GM12891 (cell line): ENCODE measurements around the gene PPA2.
"Not testable (repeated sequence)": the region's sequence is repeated elsewhere in the genome, so short reads cannot be mapped to it uniquely, and the experiment has no call there.

ENCODE experiments used
- DNase-seq: peaks from one replicate; pipeline ENCODE4 v3.0.0; 2011; ENCODE audit warnings: low spot score; ENCODE audit not compliant: insufficient read length
- FAIRE-seq: peaks from 2 replicates; lab custom pipeline; 2011; peaks lifted over from hg19 to GRCh38; lab: Jason Lieb, UNC
- PAX5 ChIP-seq: IDR thresholded peaks from 2 replicates; pipeline ENCODE4 v1.6.1; 2011; ENCODE audit warnings: low read length, moderate library complexity, mild to moderate bottlenecking; ENCODE audit not compliant: insufficient read depth, severe bottlenecking
- POLR2A ChIP-seq: IDR thresholded peaks from 2 replicates; pipeline ENCODE4 v1.6.1; 2011; ENCODE audit warnings: low read depth, low read length, control low read depth
- POLR2AphosphoS5 ChIP-seq: IDR thresholded peaks from 2 replicates; pipeline ENCODE4 v1.6.1; 2011; ENCODE audit warnings: low read depth, low read length, control low read depth
- POU2F2 ChIP-seq: IDR thresholded peaks from 2 replicates; pipeline ENCODE4 v1.6.1; 2011; ENCODE audit warnings: low read depth, mild to moderate bottlenecking, control low read depth, low read length, moderate library complexity
- SPI1 ChIP-seq: IDR thresholded peaks from 2 replicates; pipeline ENCODE4 v1.6.1; 2011; ENCODE audit warnings: low read depth, low read length, control low read depth
- TAF1 ChIP-seq: IDR thresholded peaks from 2 replicates; pipeline ENCODE4 v1.6.1; 2011; ENCODE audit warnings: low read depth, low read length, control low read depth

The PPA2 gene

DNA sequence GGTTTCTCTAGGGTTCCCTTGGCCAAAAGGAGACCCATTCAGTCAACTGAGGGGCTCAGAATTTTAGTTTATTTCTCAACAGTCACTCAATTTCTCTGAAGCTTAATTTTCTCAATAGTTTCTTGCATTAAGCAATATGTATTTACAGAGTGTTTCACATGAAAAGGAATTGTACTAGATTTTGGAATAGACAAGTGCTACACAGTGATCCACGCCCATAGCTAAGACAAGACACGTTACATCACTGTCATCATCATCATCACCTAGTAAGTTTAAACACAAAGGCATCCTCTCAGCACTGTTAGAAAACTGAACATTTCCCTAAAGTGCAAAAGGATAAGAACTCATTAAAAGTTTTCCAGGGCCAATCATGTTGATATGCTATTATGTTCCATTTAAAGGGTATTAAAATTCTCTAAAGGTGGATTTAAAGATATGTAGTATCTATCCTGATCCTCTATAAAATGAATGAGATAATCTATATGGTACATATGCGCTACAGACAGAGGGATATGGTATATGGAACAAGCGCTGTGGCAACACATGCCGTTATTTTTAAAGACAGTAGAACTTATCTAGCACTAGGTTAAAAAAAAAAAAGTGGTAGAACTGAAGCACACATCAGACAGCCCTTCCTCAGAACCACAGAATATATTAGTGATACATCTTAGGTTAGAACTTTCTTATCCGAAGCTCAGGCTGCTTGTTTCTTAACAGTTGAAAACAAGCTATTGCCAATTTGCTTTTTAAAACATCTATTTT is 12.1 kb downstream of the PPA2 start:
- no peak for DNase-seq
- no peak for FAIRE-seq
- no peak for TF ChIP-seq POLR2AphosphoS5
- TF ChIP-seq PAX5, result no peak
- no peak for TF ChIP-seq POLR2A
- no peak for TF ChIP-seq TAF1
- no peak for TF ChIP-seq POU2F2
- TF ChIP-seq SPI1, result no peak

DNA sequence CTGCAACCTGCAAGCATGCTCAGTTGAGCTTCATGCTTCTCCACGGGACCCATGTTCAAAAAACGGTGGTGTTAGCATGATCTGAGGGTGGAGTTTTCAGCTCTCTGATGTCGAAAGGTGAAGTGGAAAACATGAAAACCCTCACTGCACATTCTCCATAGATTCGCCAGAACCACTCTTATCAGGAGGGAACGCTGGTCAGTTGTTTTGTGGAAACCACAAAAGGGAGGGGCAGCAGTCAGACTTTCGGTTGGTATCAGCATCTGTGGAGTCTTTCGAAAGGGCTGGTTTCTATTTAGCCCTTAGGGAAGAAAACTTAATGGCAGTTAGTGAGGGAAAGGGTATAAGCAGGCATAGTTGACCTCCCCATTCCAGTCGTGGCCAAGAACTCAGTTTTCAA is 12.6 kb downstream of the PPA2 start:
- TF ChIP-seq TAF1 (no peak), POLR2A (no peak), POU2F2 (no peak), SPI1 (no peak), POLR2AphosphoS5 (no peak), PAX5 (no peak)
- no peak for DNase-seq
- FAIRE-seq, result peak; percentile 5

DNA sequence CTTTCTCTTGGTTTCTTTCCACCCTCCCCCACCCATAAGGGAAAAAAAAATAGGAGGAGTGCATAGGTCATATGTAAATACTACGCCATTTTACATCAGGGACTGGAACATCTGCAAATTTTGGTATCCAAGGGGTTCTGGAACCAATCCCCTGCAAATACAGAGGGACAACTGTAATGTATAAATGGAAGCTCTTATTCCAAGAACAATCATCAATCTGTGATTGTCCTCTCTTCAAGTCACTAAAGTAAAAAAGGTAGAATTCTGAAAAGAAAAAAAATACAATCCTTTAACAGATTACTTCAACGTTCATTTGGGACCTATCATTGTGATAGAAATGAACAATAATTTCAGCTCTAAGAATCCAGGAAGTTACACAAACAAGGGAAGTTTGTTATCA is 13.6 kb downstream of the PPA2 start:
- DNase-seq (no peak), FAIRE-seq (no peak)
- TF ChIP-seq POU2F2 (no peak), POLR2A (no peak), PAX5 (no peak), TAF1 (no peak), SPI1 (no peak), POLR2AphosphoS5 (no peak)

DNA sequence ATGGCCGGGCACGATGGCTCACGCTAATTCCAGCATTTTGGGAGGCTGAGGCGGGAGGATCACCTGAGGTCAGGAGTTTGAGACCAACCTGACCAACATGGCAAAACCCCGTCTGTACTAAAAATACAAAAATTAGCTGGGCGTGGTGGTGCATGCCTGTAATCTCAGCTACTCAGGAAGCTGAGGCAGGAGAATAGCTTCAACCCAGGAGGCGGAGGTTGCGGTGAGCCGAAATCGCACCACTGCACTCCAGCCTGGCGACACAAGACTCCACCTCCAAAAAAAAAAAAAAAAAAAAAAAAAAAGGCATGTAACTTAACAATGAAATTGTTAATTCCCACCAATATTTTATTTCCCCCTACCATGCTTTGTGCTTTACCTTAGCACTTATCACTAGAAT is 15.3 kb downstream of the PPA2 start:
- FAIRE-seq, DNase-seq: not testable (repeated sequence)

DNA sequence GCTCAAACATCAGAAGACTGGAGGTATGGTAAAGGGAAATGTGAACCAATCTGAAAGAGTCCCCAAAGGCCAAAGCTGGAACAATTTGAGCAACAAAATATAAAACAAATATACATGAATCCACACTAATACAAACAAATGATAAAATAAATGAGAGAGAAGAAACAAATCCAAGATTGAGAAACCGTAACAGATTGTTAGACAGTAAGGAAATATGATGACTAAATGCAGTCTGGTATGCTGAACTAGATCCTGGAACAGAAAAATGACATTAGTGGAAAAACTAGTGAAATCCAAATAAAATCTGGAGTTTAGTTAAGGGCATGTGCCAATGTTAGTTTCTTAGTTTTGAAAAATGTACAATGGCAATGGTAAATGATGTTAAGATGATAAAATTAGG is 15.9 kb downstream of the PPA2 start:
- no peak for TF ChIP-seq SPI1
- no peak for TF ChIP-seq POLR2AphosphoS5
- no peak for TF ChIP-seq POU2F2
- TF ChIP-seq PAX5, result no peak
- no peak for TF ChIP-seq TAF1
- TF ChIP-seq POLR2A, result no peak
- DNase-seq (no peak), FAIRE-seq (no peak)

DNA sequence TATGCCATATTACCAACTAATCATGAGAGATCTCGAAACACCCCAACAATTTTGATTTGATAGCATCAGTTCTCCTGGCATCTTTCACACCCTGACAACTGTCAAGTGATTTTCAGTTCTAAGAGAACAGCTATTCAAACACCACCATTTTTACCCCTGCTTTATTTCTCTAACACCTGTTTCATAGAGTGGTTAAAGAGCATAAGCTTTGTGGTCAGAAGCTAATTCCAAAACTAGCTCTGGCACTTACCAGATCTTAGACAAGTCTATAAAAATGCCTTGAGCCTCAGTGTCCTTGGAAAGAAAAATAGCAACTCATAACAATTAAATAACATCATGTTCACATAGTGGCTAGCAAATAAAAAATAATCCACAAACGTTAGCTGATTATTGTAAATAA is 17.9 kb downstream of the PPA2 start:
- no peak for FAIRE-seq
- no peak for DNase-seq
- TF ChIP-seq SPI1 (no peak), POLR2AphosphoS5 (no peak)

DNA sequence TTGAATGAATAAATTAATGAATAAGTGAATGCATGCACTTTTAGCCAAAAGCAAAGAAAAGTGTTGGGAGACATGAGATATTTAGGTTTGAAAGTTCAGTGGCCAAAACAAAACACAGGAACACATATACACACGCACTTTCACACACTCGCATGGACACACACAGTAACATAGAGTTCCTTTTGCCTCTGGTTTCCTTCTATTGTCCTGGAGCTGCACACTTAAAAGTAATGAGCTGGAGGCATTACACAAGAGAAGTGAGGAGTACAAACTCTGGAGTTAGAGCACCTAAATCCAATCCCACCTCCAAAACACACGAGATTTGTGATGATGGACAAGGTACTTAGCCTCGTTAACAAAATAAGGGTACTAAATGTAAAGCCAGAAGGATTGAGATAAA is 18.7 kb downstream of the PPA2 start:
- DNase-seq, result no peak
- FAIRE-seq, result no peak
- TF ChIP-seq POU2F2, result no peak
- no peak for TF ChIP-seq POLR2A
- no peak for TF ChIP-seq TAF1
- no peak for TF ChIP-seq POLR2AphosphoS5
- no peak for TF ChIP-seq PAX5
- no peak for TF ChIP-seq SPI1

DNA sequence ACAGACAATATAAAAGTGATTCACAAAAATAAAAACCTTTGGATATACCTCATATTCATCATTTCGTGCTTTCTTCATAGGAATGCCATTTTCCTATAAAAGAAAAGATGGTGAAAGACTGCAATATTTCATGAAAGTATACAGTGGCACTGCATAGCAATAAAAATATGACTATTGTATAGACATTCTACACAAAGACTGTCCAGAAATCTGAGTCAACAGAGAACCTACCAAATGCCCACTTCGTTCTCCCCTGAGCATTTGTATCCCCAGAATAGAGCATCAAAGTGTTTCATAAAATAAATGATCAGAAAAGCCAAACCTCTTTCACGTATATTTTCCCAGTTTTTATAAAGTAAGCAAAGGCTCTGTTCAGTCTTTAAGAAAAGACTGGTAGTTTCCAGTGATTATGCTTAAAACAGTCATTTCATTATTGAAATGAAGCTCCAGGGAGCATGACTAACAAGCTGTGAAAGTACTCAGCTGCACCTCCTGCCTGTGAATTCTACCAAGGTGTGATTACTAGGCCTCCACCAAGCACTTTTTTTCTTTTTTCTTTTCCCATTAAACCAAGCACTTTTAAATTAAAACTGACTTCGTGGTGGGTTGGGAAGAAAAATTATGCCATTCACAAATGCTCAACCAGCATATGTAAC is 20.2 kb downstream of the PPA2 start:
- DNase-seq (no peak), FAIRE-seq (peak; percentile 56)
- TF ChIP-seq TAF1 (no peak), PAX5 (peak; percentile 41)

DNA sequence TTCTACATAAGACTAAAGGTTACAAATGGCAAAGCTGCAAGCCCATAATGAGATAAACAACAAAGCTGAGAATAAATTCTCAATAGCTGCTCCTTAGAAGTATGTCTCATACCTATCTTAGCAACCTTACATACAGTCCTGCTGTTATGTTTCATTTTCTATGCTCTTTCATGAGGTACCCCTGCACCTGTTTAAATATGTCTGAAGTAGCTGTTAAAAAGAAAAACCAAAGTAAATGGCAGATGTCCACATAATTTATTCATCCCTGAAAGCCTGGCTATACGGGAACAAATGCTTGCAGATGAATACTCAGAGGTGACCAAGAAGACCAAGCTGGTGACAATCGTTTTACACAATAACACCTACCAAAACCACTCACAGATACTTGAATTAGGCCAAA is 22.5 kb downstream of the PPA2 start:
- DNase-seq (no peak), FAIRE-seq (peak; percentile 9)
- TF ChIP-seq POLR2AphosphoS5 (no peak), TAF1 (no peak), POU2F2 (no peak), PAX5 (no peak), SPI1 (no peak), POLR2A (no peak)

DNA sequence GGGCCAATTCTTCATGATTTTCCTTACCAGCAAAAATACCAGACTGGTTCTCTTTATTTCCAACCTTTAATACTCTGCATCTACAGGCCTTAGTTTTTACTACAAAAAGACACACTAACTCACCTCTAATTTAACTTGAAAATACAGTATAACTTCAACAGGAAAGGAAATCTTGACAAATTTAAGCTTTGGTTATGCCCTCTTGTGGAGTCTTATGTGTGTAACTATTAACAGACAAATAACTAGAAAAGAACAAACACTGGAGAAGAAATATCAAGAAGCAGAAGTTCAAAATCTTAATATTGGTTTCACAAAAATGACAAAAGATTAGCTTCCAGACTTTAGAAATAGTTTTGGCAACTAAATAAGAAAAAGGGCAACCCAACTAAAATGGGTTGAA is 33.0 kb downstream of the PPA2 start:
- DNase-seq (no peak), FAIRE-seq (no peak)
- no peak for TF ChIP-seq SPI1
- no peak for TF ChIP-seq TAF1
- no peak for TF ChIP-seq POU2F2
- no peak for TF ChIP-seq POLR2A
- no peak for TF ChIP-seq PAX5
- TF ChIP-seq POLR2AphosphoS5, result no peak

DNA sequence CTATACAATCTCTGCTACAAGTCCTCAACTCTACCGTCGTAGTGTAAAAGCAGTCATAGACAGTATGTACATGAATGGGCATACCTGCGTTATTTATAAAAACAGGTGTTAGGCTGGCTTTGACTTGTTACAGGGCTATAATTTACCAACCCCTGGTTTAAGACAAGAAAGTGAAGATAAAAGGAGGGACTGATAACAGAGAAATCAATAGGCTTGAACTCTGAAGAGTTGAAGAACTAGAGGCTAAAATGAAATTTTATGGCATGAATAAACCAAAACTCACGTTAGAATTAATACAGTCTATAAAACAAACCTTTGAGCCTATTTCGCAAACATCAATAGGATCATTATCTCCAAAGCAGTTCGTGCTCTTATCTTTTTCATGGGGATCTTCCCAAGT is 36.2 kb downstream of the PPA2 start:
- no peak for FAIRE-seq
- no peak for DNase-seq
- no peak for TF ChIP-seq POLR2A
- no peak for TF ChIP-seq POU2F2
- TF ChIP-seq PAX5, result no peak
- no peak for TF ChIP-seq TAF1
- TF ChIP-seq SPI1, result no peak
- no peak for TF ChIP-seq POLR2AphosphoS5
